GM18858 (cell line): ENCODE measurements around the gene STARD10.
A peak's percentile ranks its signal among the peaks of the same experiment; 100 is the strongest.
"Not testable (repeated sequence)": the region's sequence is repeated elsewhere in the genome, so short reads cannot be mapped to it uniquely, and the experiment has no call there.

Experiments used
- ATAC-seq: cut with Tn5 transposase; IDR thresholded peaks from one replicate; pipeline ENCODE4 v1.9.1; 2021; ENCODE audit not compliant: unreplicated experiment

STARD10 gene

GRCh38 chr11:72826191-72826941, 32.5 kb upstream of the STARD10 start:
- no peak for ATAC-seq

GRCh38 chr11:72825661-72826060, 31.8 kb upstream of the STARD10 start:
- no peak for ATAC-seq

- ATAC-seq = no peak
Measured at GRCh38 chr11:72824811-72825505, 31.1 kb upstream of the STARD10 start.

GRCh38 chr11:72824020-72824419, 30.2 kb upstream of the STARD10 start:
- ATAC-seq = no peak

GRCh38 chr11:72823105-72823804, 29.4 kb upstream of the STARD10 start:
- ATAC-seq = no peak

GRCh38 chr11:72821920-72822799, 28.3 kb upstream of the STARD10 start:
- ATAC-seq = no peak

- ATAC-seq = no peak
Measured at GRCh38 chr11:72821221-72821919, 27.5 kb upstream of the STARD10 start.

GRCh38 chr11:72820439-72821139, 26.7 kb upstream of the STARD10 start:
- ATAC-seq = no peak

- ATAC-seq = no peak
Measured at GRCh38 chr11:72818971-72819370, 25.1 kb upstream of the STARD10 start.

GRCh38 chr11:72817966-72818365, 24.1 kb upstream of the STARD10 start:
- ATAC-seq = no peak

GRCh38 chr11:72816404-72816990, 22.6 kb upstream of the STARD10 start:
- no peak for ATAC-seq

GRCh38 chr11:72815110-72815618, 21.3 kb upstream of the STARD10 start:
- ATAC-seq = no peak

GRCh38 chr11:72814286-72815109, 20.7 kb upstream of the STARD10 start, which contains the start of gene ATG16L2:
ATG16L2 (plus strand) TSS chr11:72814411; CDS start chr11:72814446, 35 bp downstream.
- peak; percentile 37 for ATAC-seq

- peak; percentile 32 for ATAC-seq
Measured at GRCh38 chr11:72813740-72814285, 20.0 kb upstream of the STARD10 start.

- no peak for ATAC-seq
Measured at GRCh38 chr11:72812967-72813739, 19.3 kb upstream of the STARD10 start.

GRCh38 chr11:72812604-72812966, 18.7 kb upstream of the STARD10 start:
- no peak for ATAC-seq

- not testable (repeated sequence) for ATAC-seq
Measured at GRCh38 chr11:72811686-72812085, 17.8 kb upstream of the STARD10 start.
